Kidney capillary endothelial cell (primary cell): ENCODE data around the gene OTOP3.

Experiments used
- DNase-seq: peaks from one replicate; pipeline ENCODE4 v3.0.0-alpha.2; 2018; ENCODE audit warnings: low spot score

Gene OTOP3

DNA sequence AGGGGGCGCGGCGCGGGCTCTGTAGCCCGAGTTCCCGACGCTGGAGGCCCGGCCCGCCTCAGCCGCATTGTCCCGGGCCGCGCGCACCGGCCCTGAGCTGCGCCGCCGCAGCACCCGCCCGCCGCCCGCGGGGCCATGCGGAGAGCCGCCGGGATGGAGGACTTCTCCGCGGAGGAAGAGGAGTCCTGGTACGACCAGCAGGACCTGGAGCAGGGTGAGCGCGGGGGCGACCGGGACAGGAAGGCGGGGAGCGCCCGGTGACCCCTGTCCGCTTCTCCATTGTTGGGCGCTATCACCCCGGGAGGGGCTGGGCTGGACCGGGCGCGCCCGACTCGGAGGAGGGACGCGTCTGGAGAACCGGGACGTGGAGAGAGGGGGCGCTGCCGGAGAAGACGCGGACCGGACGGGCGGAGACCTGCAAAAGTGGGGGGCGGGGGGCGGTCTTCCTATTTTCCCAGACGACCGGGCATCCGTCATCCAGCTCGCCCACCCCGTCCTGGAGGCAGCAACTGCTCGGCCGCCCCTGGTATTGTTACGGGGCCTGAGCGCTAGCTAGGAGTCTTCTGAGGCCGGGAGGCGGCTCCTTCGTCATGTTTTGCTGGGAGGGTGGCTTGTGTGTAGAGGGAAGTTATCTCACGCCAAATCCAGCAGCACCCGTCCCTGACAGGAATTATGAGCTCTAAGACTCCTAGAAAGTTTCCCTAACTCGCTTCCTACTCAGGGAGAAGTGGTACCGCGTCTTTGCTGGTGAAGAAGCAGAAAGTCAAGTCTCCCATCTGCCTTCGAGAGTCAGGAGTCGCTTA is 52.4 kb downstream of the OTOP3 start:
- peak; percentile 48 for DNase-seq

DNA sequence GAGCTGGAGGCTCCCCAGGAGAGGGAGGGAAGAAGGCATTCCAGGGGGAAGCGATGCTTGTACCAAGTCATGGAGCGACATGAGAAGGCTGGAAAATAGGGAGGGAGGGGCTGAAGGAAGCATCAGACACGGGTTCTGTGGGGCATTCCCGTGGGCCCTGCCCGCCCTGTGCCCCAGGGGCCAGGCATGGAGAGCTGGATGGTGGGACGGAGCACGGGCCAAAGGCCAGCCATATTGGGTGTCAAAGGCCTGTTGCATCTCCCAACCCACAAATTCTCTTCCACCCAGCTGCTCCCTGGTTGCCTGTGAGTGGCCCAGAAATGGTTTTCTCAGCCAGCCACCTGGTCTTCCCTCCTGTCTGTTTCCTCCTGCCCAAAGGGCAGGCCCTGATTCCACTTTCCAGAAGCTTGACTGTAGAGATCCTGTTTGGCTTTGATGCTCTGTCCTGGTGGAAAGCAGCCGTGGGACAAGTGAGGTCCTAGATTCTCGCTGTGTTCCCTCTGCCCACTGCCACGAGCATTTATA is 54.9 kb downstream of the OTOP3 start:
- DNase-seq = no peak

DNA sequence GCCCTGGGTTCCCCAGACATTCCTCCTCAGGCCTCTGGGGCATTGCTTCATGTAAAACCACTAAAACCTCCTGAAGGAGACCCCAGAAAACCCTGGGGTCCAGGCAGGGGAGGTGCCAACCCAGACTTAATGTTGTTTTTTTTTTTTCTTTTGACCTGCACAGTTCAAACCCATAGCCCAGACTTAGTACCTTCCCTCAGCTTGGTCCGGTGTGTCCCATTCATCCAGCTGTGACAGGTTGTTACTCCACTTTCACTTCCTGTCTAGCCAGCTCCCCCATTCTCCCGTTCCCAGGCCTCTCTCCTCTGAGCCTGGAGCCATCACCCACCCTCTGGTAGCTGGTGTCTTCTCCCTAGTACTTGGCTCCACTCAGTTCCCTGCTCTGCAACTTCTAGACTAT is 56.5 kb downstream of the OTOP3 start:
- DNase-seq = no peak

DNA sequence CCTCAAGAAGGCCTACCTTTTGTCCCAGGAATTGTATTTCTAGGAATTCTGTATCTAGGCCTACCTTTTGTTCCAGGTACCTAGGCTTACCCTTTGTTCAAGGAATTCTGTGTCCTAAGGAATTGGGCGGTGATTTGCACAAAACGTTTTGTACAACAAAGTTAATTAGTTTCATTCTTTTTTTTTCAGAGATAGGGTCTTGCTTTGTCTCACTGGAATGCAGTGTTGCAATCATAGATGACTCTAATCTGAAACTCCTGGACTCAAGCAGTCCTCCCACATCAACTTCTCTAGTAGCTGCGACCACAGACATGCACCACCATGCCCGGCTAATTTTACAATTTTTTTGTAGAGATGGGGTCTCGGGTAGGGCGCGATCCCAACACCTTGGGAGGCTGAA is 58.7 kb downstream of the OTOP3 start:
- DNase-seq = no peak

DNA sequence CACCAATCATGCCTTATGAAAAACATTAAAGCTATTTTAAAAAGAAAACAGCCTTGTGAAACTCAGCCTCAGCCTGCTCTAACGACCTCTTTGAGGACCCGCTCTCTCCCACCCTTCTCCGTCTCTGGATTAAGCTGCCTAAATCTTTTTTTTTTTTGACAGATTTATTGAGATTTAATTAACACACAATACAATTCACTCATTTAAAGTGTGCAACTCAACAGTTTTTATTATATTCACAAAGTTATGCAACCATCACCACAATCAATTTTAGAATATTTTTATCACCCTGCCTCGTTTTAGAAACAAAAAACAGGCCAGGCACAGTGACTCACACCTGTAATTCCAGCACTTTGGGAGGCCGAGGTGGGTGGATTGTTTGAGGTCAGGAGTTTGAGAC is 60.1 kb downstream of the OTOP3 start:
- no peak for DNase-seq

DNA sequence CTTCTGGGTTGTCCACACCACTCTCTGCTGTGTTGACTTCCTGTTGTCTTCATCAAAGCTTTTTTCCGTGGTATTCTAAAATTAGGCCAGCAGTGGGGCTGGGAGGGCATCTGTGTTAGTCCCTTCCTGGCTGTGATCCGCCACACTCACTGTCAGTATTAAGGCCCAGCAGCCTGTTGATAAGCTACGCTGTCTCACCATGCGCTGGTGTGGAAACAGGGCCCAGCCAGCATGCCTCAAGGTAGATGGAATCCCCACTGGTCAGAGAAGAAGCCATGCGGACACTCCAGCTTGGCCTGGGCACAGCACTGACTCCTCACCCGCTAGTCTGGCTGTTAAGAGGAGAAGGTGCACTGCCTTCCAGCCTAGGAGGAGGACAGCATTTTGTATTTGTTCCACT is 63.1 kb downstream of the OTOP3 start:
- DNase-seq = no peak

DNA sequence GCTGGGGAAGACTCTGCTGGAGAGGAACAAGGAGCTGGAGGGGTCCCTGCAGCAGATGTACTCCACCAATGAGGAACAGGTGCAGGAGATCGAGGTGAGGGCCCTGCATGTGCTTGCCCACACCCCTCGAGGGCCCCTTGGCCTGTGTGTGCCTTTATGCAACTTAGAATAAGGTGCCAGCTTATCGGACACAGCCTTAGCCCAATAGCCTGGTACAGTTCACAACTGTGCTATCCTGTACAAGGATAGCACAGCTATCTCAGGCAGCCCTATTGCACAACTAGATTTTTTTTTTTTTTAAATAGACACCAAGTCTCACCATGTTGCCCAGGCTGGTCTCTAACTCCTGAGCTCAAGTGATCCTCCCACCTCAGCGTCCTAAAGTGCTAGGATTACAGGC is 63.8 kb downstream of the OTOP3 start:
- DNase-seq = no peak
